ENCODE measurements around the gene LIN54.

GRCh38 chr4:82989575-82990429, 20.8 kb downstream of the LIN54 start:
- TF ChIP-seq, protein P1, sequence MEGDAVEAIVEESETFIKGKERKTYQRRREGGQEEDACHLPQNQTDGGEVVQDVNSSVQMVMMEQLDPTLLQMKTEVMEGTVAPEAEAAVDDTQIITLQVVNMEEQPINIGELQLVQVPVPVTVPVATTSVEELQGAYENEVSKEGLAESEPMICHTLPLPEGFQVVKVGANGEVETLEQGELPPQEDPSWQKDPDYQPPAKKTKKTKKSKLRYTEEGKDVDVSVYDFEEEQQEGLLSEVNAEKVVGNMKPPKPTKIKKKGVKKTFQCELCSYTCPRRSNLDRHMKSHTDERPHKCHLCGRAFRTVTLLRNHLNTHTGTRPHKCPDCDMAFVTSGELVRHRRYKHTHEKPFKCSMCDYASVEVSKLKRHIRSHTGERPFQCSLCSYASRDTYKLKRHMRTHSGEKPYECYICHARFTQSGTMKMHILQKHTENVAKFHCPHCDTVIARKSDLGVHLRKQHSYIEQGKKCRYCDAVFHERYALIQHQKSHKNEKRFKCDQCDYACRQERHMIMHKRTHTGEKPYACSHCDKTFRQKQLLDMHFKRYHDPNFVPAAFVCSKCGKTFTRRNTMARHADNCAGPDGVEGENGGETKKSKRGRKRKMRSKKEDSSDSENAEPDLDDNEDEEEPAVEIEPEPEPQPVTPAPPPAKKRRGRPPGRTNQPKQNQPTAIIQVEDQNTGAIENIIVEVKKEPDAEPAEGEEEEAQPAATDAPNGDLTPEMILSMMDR (IDR thresholded peaks at IDR 0.05), result no peak
- TF ChIP-seq EP300 (IDR thresholded peaks at IDR 0.05; ENCODE audit: low read depth), result no peak
